Measurements from ENCODE around the gene MTMR4.
"Not testable (repeated sequence)": the region's sequence is repeated elsewhere in the genome, so short reads cannot be mapped to it uniquely, and the experiment has no call there.

Gene MTMR4

GRCh38 chr17:58488428-58488890 is 26.0 kb downstream of the MTMR4 start:
- no peak for DNase-seq

- peak; percentile 80 for DNase-seq
Observed at GRCh38 chr17:58487589-58488427, 26.6 kb downstream of the MTMR4 start, which contains the start of gene HSF5. HSF5 (minus strand) TSS chr17:58488408; CDS start chr17:58488274, 134 bp downstream.

- DNase-seq: no peak
Observed at GRCh38 chr17:58484600-58484999, 29.8 kb downstream of the MTMR4 start.

GRCh38 chr17:58481798-58482197 is 32.6 kb downstream of the MTMR4 start:
- not testable (repeated sequence) for DNase-seq

GRCh38 chr17:58480090-58480489 is 34.3 kb downstream of the MTMR4 start:
- DNase-seq: no peak

- no peak for DNase-seq
Observed at GRCh38 chr17:58476812-58477211, 37.6 kb downstream of the MTMR4 start.

- no peak for DNase-seq
Observed at GRCh38 chr17:58475985-58476384, 38.5 kb downstream of the MTMR4 start.

- DNase-seq: no peak
Observed at GRCh38 chr17:58470356-58470755, 44.1 kb downstream of the MTMR4 start.

GRCh38 chr17:58468944-58469343 is 45.5 kb downstream of the MTMR4 start:
- DNase-seq: no peak

- no peak for DNase-seq
Observed at GRCh38 chr17:58455491-58455890, 58.9 kb downstream of the MTMR4 start.

- no peak for DNase-seq
Observed at GRCh38 chr17:58452738-58453137, 61.7 kb downstream of the MTMR4 start.

- peak; percentile 44 for DNase-seq
Observed at GRCh38 chr17:58447039-58447975, 67.1 kb downstream of the MTMR4 start.

GRCh38 chr17:58446086-58446485 is 68.4 kb downstream of the MTMR4 start:
- no peak for DNase-seq

All from central memory CD4-positive, alpha-beta T cell (primary cell).